K562 (cell line): ENCODE data around the gene SUGT1. TPM values are rescaled to one million over a fixed set of nuclear protein-coding genes. Genes with fewer than 3 reads are reported as not detected.

ENCODE experiments used
- MAFF ChIP-seq: IDR thresholded peaks from 2 replicates; pipeline ENCODE4 v1.6.1; 2012; ENCODE audit warnings: low read length, improper control_type of control experiment
- polyA plus RNA-seq, 8 experiments: library from polyadenylated mRNA; depleted of rRNA in 4 of 8; stranded (reverse) in 5 of 8; unstranded in 3 of 8; fragments of >200 nt; fragmentation: Nextera tagmentation in 2 of 8; fragmentation: Illumina TruSeq in 1 of 8; extraction: Ambion mirVana in 2 of 8; extraction: Trizol in 1 of 8; gene quantifications; 2 replicates each; pipeline versions ENCODE4 v1.2.1 to v1.2.3, GENCODE V29; 2011 to 2014; ENCODE audit warnings: inconsistent platforms in 1 of 8, missing spikeins in 1 of 8
- total RNA-seq, 7 experiments: library from RNA; depleted of rRNA in 6 of 7; stranded (reverse); fragments of >200 nt in 6 of 7; fragmentation: Illumina TruSeq in 2 of 7; extraction: Trizol in 2 of 7; gene quantifications; 2 replicates each; pipeline versions ENCODE4 v1.2.1 to v1.2.3, GENCODE V29; 2011 to 2021; ENCODE audit warnings: low replicate concordance in 1 of 7
- TF ChIP-seq, protein P1 (sequence below): IDR thresholded peaks from 2 replicates; pipeline ENCODE4 v1.6.1; 2011; ENCODE audit warnings: borderline replicate concordance, low read depth, mild to moderate bottlenecking, moderate library complexity, low read length; ENCODE audit not compliant: insufficient read depth, poor library complexity, severe bottlenecking
- TF ChIP-seq, protein P2 (sequence below), 3 experiments: IDR thresholded peaks in 2 of 3; conservative IDR thresholded peaks in 1 of 3; 2 replicates each; pipeline ENCODE4 v1.5.1; 2011 to 2012; ENCODE audit warnings: low read length in 3 of 3, mild to moderate bottlenecking in 3 of 3, control low read depth in 2 of 3, improper control_type of control experiment in 1 of 3, inconsistent platforms in 1 of 3, low read depth in 1 of 3, mixed read lengths in 1 of 3, moderate library complexity in 1 of 3; ENCODE audit not compliant: insufficient read depth in 2 of 3

The SUGT1 gene
- total and polyA plus RNA-seq, 9 of the 15 experiments (the other 6 are each of a cell fraction or from before 2014, with no cell fraction given) = 38.1 to 67.1 (median 53.8) TPM

DNA sequence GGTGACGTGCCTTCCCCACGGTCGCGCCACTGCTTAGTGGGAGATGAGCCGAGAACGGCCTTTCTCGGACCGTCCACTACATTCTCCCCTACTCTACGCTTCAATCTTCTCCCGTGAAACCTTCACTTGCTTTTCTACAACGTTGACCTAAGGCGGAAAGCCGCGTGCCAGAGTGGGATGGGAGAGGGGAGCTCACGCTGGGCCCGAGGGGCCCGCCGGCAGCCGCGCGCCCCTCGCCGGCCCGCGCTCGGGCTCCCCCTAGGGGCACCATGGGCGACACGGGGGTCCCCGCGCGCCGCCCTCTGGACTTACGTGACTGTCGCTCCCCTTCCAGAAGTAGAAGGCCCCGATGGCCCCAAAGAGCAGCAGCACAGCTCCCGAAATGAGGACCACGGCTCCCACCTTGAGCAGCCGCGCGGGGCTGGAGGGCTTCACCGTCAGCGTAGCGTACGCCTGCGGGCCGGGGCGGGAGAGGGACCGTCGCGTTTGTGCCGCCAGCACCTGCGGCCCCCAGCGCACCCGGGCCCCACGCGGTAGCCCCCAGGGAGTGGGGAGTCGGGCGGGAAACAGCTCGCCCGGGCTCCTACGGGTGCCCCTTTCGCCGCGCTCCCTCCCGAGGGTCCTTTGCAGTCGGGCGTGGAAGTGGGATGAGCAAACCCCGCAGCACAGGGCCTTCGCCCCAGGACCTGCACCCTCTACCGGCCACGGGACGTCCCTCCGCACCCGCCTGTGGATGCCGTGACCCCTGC is 86.3 kb downstream of the SUGT1 start (continued):
- TF ChIP-seq, protein P1, sequence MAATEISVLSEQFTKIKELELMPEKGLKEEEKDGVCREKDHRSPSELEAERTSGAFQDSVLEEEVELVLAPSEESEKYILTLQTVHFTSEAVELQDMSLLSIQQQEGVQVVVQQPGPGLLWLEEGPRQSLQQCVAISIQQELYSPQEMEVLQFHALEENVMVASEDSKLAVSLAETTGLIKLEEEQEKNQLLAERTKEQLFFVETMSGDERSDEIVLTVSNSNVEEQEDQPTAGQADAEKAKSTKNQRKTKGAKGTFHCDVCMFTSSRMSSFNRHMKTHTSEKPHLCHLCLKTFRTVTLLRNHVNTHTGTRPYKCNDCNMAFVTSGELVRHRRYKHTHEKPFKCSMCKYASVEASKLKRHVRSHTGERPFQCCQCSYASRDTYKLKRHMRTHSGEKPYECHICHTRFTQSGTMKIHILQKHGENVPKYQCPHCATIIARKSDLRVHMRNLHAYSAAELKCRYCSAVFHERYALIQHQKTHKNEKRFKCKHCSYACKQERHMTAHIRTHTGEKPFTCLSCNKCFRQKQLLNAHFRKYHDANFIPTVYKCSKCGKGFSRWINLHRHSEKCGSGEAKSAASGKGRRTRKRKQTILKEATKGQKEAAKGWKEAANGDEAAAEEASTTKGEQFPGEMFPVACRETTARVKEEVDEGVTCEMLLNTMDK = peak; percentile 54
- TF ChIP-seq MAFF = no peak
- TF ChIP-seq, protein P2, sequence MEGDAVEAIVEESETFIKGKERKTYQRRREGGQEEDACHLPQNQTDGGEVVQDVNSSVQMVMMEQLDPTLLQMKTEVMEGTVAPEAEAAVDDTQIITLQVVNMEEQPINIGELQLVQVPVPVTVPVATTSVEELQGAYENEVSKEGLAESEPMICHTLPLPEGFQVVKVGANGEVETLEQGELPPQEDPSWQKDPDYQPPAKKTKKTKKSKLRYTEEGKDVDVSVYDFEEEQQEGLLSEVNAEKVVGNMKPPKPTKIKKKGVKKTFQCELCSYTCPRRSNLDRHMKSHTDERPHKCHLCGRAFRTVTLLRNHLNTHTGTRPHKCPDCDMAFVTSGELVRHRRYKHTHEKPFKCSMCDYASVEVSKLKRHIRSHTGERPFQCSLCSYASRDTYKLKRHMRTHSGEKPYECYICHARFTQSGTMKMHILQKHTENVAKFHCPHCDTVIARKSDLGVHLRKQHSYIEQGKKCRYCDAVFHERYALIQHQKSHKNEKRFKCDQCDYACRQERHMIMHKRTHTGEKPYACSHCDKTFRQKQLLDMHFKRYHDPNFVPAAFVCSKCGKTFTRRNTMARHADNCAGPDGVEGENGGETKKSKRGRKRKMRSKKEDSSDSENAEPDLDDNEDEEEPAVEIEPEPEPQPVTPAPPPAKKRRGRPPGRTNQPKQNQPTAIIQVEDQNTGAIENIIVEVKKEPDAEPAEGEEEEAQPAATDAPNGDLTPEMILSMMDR (IDR thresholded peaks at IDR 0.05 in 2 of 3, conservative IDR thresholded peaks at IDR 0.05 in 1 of 3; ENCODE audit: insufficient read depth in 2 of 3, low read depth in 1 of 3, low read length in 3 of 3) = peak; percentile 43 to 91 (median 55); a peak in 5 of 6 replicates
